NCI-H2196 treated with DMSO at 0.1 percent for 48 hours (cell line): Measurements from ENCODE around the gene TMEM200C.

Experiments used
- DNase-seq: peaks from one replicate; lab custom pipeline; 2025; ENCODE audit not compliant: unreplicated experiment; lab: John Stamatoyannopoulos, UW

TMEM200C gene

DNA sequence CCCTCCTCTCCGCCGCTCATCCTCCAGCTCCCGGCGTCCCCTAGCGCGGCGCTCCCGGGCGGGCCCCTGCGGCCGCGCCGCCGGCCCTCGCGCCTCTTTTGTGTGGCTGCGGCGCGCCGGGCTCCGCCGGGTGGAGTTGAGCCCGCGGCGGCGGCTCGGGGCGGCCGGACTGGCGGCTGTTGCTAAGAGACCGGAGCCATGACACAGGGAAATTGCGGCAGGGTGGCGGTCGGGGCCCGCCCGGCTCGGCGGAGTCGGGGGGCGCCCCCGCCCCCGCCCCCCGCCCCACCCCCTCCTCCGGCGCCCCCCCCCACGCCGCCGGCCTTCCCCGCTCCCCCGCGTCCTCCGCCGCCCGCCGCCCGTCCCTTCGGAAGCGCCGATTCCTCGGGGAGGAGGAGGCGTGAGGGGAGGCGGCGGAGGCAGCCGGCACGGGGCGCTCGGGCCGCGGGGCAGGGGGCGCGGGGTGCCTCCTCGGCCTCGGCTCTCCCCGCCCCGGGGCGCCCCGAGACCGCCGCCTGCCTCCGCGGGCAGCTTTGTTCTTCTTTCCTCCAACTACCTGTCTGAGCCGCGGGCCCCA is at the start of gene TMEM200C:
Gene TMEM200C (minus strand): TSS at position 224 of the 577 bp plus-strand sequence. CDS start 3,459 bp downstream, outside the sequence.
- no peak for DNase-seq

DNA sequence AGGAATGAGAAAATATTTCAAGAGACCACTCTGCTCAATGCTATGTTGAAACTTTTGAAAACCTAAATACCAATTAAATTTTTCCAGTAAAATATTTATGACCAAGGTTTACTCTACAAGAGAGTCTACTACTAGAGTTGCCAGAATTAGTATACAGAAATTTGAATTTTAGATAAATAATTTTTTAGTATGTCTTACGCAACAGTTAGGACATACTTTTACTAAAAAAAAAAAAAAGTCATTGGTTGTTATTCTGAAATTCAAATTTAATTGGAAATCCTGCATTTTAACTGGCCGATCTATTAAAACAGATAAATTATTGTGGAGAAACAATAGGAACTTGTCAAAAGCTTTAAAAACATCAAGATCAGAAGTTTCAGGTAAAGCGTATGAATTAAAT is 49.1 kb upstream of the TMEM200C start:
- DNase-seq, result no peak

DNA sequence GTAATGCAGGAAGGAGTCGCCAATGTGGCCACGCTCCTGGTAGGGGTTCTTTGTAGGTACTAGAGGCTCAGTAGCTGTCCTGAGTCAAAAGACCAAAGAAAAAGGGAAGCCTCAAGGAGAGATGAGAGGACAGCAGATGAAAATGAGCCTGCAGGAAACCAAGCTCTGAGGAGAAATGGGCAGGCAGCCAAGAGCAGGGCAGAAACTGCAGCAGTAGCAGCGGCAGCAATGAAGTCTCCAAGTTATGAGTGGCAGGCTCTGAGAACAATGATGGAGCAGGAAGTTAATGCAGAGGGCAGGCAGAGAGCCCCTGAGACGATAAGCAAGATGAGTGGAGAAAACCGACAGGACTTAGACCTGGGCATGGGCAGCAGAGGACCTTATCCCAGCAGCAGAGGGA is 48.2 kb upstream of the TMEM200C start:
- DNase-seq, result no peak

DNA sequence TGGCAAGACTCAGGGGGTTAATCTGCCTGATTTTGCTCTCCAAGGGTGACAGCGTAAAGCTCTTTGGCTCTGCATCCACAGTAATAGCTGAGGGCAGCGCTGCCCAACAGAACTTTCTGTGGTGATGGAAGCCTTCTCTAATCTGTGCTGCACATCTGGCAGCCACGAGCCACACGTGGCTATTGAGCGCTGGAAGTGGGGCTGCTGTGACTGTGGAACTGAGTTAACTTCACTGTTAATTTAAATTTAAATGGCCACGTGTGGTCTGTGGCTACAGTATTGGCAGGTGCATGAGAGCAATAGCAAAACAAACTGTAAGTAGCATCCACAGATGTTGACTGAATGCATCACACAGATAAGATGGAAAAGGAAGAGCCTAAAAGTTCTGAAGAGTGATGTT is 47.3 kb upstream of the TMEM200C start:
- DNase-seq, result no peak

DNA sequence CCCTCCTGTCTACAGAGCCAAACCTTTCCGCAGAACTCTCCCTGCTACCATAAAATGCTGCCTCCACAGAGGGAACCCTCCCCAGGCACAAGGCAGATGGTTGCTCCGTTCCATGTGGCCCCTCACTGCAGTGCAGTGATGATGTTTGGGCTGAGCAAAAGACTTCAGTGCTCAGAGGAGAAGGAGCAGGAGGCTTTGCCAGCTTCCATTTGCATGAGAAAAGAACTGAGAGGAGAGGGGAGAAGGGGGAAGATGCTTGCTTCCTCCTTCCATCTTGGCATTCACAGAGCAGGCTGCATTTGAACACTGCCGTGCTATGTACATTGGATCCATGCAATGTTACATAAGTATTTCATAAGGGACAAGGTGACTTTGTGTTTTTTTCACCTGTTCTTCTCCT is 46.6 kb upstream of the TMEM200C start:
- DNase-seq, result no peak

DNA sequence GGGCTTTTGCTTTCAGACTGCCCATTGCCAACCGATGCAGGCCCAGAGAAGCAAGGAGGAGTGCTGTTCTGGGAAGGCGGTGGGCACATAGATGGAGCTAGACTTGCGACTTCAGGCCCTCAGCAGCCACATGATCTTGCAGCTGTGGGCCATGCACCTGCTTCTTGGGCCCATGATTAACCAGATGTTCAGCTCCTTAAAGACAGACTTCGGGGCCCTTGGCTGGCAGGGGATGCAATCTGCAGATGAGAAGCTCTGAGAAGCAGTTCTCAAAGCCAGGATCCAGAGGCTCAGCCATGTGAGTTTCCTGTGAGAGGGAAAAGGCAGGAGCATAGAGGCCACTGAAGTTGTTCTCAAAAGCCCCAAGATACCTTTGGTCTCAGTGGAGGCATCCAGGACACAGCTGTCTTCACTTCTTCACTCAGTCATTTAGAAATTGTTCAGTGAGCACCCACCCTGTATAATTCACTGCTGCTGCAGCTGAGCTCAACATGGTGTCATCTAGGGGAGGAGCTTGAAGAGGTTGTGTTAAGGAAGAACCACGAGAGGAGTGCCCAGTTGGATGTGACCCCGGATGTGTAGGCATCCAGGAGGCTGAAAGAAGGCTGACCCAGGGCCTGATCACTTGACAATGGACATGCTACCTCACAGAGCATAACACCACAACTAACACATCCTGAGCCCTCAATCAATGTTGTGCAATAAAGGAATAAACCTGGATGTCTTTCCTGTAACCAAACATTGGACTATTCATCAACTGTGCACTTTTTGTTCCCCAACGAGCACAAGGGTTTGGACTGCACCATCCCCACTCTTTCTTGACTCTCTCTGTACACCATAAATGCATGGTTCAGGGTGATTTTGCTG is 44.7 kb upstream of the TMEM200C start:
- DNase-seq, result no peak

DNA sequence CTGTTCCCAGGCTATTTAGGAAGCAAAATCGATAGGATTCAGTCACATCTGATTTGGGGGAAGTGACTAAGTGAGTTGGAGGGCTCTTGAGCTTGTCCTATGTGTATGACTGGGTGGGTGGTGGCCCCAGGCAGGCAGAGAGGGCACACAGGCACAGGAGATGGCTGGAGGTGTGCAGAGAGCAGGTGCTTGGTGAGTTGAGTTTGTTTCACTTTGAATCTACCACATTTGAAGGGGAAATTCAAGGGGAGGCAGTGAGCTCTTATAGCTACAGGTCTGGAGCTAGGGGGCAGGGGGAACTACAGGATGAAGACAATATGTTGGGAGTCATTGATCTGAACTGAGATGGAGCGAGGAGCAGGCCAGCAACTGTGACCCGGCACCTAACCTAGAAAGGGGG is 42.5 kb upstream of the TMEM200C start:
- no peak for DNase-seq

DNA sequence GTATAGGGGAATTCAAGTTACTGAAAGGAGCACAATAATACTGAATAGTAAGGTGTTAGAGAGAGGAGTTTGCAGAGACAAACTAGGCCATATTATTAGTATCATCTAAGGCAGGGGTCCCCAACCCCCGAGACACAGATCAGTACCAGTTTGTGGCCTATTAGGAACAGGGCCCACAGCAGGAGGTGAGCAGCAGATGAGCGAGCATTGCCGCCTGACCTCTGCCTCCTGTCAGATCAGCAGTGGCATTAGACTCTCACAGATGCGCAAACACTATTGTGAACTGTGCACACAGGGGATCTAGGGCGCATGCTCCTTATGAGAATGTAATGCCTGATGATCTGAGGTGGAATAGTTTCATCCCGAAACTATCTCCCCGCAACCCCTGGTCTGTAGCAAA is 41.8 kb upstream of the TMEM200C start:
- no peak for DNase-seq

DNA sequence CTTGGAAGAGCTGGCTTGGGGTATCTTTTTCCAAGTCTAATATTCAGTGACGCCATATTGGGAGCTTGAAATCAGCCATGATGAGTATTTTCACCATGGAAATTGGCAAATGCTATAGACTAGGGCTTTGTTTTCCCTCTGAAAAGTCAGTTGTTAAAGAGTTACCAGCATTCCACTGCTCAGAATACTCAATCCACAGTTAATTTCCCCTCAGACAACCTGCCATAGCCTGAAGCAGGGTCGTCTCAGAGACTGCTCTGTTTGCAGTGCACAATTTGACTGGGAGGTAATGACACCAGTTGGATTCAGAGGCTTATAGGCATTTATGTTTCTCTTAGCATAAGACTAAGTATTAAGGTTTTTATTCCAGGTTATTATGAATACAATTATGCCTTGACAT is 35.5 kb upstream of the TMEM200C start:
- no peak for DNase-seq

DNA sequence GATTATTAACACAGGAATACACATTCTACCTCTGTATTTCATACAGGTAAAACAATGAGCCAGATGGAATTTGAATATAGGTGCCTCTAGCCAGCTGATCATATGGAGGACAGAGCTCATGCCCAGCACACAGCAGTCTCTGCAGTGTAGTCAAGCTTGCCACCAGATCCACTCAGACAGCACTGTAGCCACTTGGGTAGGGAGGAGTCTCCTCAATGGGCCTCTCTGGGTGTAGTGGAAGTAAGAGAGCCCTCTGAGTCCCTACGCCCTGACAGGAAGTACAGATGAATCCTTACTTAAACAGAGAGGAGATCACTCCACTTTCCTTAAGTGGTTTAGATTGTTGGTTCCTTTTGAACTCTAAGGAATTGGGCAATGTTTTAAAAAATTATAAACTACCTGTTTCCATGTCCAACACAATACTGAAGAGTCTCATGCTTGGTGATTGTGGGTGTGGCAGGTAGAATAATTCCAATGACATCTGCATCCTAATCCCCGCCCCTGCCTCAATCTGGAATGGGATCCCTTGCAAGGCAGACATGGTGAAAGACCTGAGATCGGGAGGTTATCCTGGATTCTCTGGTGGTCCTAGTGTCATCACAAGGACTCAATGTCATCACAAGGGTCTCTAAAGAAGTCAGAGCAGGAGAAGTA is 23.0 kb upstream of the TMEM200C start:
- DNase-seq, result no peak

DNA sequence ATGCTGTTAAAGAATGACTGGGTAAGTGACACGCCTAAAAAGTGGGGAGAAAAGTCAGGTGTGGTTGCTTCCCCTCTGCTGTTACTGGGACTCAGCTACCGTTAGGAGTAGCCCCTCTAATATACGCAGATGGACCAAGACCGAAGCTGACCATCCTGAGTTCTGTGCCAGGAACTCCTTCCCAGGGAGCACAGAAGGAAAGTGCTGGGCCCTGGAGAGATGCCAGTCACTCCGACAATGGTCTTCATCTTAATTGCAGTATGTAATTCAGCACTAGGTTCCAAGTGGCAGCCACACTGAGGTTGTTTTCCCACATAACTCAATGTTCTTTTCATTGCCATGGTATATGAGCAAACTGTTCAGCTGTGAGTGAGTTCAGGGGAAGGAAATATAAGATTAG is 19.6 kb upstream of the TMEM200C start:
- DNase-seq, result no peak

DNA sequence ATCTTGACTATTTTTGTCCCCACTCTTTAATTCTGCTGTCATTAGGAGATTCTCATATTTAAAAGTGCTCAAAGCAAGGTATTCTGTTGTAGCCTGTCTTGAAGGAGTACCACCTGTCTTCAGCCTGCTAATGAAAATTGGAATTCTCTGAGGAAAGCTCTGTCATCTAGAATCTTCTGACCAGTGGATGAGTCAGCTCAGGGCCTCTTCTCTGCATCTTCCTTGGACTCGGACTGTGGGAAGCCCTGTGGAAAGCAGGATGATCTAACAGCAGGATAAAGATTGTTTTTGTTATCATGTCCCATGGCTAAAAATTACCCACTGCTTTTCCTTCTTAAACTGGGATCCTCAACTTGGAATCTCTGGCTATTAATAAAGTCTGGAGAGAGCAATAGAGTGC is 18.7 kb upstream of the TMEM200C start:
- DNase-seq, result no peak

DNA sequence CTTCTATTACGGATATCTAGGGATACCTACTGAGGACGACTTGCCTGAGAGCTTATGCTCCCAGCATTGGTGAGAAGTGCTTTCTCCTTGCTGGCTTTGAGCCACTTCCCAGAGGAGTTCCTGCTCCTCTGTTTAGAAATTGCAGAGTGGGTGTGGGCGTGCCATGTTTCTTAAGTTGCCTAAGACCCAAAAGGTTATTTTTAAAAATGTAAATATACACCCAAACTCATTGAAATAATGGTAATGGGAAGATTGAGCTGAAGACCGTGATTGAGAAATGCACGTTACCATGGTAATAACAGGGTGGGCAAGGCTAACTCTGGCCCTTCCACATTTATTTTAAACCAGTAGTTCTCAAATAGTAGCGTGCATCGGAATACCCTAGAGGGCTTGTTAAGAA is 17.2 kb upstream of the TMEM200C start:
- no peak for DNase-seq

DNA sequence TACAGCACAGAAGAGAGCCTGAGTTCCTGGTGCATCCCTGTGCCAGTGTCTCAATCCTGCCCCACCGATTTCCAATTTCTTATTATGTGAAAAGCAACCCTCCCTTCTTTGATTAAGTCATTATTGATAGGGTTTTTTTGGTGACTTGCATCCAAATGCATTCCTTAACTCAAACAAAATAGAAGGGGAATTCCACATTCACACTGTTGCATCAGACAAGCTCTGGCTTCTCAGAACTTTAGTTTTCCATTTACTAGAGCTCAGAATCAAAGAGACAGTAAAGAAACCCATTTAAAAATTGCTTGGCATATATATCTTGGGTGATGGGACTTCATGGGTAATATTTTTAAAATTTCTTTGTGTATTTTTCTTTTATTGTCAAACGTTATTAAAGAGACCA is 13.8 kb upstream of the TMEM200C start:
- no peak for DNase-seq

DNA sequence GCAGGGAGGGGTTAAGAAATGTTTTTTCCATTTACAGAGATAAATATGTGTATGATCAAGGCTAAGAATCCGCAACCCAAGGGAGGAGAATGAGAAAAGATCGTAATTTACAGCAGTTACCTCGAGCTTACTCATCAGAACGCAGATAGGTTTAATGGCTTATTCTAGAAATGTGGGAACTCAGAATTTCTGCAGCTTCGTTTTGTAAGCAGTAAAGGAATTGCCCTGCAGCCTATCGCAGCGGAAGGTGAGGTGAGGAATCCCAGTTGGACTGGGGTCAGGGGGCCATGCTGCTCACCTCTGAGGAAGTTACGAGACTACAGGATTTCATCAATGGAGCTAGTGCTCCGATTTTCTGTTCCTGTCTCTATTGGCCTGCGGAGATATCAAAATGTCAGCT is 8.1 kb upstream of the TMEM200C start:
- no peak for DNase-seq

DNA sequence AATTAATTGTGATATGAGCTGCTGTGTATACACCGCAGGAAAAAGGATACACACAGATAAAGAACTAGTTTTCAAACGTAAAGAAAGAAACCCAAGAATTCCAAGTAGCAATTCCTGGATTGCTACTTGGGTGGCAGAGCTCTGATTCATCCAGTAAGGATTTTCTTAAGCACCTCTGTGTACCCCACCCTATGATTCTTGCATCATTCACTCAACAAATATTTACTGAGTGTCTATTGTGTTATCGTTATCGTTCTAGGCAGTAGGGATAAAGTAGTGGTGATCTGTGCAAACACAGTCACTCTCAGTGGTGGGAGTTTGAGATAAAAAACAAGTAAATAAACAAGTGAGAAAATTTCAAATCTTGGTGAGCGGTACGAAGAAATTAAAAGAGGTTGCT is 4.9 kb upstream of the TMEM200C start:
- no peak for DNase-seq

DNA sequence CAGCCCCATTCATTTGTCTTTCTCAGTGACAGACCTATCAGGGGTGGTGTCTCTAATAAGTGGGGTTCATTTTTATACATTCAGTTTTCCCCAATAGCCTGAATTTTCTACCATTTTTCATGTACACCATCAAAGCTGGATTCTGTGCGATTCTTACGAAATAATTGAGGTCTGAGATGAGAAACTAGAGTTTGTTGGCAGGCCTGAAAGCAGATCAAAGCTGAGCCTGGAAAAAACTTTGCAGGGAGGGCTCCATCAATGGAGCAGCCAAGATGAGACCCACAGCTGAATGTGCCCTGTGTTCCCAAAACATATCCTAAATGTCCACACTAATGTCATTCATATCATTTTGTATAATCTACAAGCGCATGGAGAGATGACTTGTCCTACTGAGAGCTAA is 4.5 kb upstream of the TMEM200C start:
- no peak for DNase-seq

DNA sequence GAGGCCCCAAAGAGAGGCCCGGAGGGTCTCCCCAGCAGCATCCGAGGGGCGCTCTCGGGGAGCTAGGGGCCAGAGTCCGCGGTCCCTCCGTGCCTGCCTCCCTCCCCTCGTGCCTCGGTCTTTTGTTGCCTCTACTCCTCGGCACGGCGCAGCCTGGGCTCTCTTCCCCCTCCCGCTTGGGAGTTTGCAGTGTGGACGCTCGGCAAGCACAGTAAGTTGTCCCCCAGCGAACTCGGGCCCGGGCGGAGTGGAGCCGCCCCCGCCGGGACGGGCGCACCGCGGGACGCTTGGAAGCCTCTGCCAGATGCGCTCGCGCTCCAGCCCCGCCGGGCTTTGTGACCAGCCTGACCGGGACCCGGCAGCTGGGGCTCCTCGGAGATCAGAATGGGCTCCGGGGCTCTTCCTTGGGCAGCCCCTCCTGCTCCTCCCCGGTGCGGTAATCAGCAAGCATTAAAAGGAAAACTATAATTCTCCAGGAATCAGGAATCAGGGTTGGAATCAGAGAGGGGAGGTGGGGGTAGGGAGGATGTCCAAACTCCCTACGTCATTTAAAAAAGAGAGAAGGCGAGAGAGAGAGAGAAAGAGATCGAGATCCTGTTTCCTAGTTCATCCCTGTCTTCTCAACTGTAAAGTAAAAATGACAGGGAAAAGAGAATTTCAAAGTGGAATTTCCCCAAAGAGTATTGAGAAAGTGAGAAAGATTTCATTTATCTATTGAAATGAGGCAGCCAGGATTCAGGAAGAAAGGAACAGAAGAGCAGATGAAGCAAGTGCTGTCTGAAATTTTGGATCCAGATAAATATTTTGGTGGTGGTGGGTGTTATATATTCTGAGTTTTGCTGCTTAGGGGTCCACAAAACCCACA is 786 bp upstream of the TMEM200C start:
- no peak for DNase-seq

DNA sequence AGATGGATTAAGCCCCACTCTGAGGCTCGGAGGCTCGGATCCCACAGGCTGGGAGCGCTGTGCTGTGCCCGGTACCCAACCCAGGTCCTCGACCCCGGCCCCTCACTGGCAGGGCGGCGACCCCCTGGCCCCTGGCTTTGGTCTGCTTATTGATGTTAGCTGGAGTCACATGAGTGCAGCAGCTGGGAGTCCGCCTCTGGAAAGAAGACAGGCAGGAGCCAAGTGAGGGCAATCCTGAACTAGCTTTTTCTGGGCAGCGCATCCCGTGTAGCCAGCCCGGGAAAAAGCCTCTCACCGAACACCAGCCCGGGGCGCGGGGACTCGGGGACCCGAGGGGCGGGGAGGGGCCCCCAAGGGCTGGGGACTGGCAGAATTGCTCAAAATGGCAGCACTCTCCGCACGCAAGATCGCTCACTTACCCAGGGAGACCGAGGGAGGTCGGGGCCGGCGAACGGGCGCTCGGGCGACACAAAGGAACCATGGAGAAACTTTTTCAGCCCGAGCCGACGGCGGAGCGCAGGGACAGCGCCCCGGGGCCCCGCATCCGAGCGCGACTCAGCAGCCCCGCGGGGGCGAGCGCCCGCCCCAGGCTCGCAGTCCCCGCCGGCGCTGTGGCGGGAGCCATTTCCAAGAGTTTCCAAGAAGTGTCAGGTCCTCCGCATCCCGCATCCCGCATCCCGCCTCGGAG is 567 bp downstream of the TMEM200C start:
- DNase-seq, result no peak

DNA sequence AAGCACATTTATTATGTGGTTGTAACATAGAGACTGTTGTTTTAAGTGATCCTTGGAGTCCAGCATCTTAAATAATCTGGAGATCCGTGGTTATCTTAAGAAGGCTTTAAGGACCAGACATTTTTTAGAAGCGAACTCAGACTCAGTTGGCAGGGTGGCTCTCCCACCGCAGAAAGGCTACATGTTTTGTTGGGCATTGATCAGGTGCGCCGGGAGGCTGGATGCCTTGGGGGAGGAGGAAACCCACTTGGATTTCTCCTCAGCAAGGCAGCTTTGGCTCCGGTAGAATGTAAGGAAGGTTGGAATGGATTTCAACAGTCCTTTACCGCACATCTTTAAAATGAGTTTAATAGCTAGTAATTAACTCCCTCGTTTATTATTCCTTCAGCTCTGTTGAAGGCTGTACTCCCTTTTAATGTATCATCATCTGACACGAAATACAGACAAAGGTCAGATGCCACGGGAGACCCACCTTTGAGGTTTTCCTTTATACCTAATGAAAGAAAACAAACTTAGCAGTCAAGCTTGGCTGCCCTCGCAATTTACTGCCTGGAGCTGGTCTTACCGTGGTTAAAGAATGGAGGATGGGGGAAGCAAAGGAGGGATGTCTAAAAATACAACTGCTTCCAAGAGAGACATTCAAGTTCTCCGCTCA is 1.2 kb downstream of the TMEM200C start:
- no peak for DNase-seq
